GM12873 (cell line): ENCODE measurements around the gene TCAF1.

Experiments used
- TF ChIP-seq, protein P1 (sequence below): IDR thresholded peaks from 2 replicates; pipeline ENCODE4 v1.5.1; 2012; ENCODE audit warnings: low read depth, mild to moderate bottlenecking, moderate library complexity, low read length, control low read depth; ENCODE audit not compliant: insufficient read depth; ENCODE audit errors: missing control alignments

The TCAF1 gene

DNA sequence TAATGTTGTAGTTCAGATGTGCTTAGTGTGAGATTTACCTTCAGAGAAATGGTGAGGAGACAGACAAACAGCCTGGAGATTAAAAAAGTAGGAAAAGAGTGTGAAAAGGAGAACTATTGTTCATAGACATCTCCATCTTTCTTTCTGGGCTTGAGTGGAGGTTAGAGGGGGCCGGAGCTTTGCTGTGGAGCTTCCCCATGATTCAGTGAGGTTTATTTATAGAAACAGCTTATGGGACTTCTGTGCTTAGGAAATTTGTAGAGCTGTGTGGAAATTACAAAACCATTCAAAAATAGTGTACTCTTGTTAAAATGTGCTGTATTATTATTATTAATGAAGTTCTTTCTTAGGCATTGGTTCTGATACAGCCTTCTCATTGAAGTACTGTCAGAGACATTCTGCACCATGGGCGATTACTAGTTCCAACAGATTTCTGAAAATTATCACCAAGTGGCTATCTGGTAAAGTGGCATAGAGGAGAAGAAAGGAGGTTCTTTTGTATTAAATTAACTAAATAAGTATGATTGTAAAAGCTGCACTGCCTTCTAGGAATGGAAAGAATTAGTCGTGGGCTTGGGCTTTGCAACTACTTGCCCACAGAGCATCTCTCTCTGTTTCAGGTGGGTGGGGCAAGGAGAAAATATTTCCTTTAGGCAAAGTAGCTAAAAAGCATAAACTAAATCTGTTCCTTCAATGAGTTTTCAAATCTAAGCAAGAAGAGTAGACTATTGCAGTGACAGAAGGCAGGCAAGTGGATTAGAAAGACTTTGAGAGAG is 8.7 kb upstream of the TCAF1 start:
- TF ChIP-seq, protein P1, sequence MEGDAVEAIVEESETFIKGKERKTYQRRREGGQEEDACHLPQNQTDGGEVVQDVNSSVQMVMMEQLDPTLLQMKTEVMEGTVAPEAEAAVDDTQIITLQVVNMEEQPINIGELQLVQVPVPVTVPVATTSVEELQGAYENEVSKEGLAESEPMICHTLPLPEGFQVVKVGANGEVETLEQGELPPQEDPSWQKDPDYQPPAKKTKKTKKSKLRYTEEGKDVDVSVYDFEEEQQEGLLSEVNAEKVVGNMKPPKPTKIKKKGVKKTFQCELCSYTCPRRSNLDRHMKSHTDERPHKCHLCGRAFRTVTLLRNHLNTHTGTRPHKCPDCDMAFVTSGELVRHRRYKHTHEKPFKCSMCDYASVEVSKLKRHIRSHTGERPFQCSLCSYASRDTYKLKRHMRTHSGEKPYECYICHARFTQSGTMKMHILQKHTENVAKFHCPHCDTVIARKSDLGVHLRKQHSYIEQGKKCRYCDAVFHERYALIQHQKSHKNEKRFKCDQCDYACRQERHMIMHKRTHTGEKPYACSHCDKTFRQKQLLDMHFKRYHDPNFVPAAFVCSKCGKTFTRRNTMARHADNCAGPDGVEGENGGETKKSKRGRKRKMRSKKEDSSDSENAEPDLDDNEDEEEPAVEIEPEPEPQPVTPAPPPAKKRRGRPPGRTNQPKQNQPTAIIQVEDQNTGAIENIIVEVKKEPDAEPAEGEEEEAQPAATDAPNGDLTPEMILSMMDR, result no peak

DNA sequence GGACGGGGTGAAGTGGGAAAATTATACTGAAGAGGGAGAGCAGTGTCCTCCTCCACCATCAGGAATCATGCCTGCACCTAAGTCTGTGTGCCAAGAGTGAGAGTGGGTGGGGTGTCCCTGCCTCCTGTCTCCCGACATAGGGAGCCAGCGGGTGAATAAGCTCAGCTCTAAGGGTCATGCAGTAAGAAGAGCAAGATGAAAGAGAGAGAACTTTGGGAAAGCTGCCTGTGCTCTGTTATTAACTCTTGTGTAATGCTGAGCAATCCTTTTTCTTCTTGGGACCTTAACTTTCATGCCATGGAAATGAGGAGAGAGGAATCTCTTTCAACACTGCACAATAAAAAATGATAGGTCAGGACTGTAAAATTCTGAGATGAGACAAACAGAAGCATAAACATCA is 7.9 kb upstream of the TCAF1 start:
- TF ChIP-seq, protein P1, result no peak

DNA sequence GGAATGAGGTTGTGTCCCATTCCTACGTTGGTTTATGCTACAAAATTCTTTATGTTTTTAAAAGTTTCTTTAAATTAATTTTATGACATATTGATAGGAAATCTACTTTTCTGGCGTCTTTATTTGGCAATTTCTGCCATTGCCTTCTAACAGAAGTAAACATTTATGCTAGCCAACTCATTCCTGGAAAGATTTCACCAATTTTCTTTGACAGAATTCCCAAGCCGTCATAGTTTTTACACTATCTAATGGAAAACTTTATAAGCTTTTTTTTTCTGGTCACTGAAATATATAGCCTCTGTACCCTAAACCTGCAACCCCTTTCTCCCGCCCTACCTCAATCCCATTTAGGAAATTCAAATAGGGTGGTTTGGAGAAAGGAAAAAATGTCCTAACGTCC is 6.1 kb upstream of the TCAF1 start:
- TF ChIP-seq, protein P1, result no peak

DNA sequence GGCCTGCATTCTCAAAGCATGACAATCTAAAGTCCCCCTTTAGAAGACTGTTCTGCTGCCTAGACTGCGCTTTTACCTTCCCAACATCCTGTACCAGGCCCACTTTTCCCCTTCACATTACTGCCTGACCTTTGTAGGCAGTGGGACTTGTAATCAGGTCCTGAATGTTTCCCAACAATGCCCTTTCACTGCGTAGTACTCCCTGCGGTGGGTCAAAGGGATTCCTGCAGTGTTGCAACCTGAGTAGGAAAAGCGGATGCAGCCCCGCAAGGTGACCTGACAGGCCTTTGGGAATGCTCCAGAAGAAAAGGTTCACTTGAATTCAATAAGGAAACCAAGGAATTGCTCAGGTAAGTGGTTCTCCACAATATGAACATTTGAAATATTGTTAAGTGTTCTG is 4.9 kb upstream of the TCAF1 start:
- TF ChIP-seq, protein P1, result no peak

DNA sequence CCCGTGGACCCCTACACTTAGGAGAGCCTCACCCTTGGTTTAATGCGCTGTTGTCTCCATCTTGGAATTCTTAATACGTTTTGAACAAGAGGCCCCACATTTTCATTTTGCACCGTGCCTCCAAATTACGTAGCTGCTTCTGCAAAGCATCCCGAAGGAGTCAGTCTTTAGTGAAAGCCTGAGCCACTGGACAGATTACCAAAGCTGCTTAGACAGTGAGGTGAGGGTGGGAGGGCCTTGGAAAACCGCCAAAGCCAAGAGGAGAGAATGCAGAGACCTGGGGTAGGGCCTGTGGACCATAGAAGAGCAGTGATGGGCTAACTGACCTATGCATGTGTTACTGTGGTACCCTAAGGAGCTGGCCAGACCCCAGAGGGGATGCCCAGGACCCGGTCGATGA is 4.2 kb upstream of the TCAF1 start:
- TF ChIP-seq, protein P1, result no peak

DNA sequence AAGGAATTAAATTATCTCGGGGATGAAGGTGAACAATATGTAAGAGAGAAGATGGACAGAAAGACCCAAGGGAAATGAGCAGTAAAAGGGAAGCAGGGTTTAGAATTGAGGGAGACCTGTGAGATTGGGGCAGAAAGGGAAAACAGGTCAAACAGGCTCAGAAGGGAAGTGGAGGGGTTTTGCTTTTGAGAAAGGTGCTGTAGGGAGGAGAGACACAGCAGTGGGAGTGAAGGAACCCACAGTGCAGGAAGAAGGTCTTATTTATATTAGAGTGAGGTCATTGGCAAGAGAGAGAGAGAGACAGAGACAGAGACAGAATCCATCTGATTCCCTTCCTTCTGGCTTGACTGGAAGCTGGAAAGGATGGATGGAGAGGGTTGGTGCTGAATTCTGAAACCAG is 3.5 kb upstream of the TCAF1 start:
- TF ChIP-seq, protein P1, result no peak

DNA sequence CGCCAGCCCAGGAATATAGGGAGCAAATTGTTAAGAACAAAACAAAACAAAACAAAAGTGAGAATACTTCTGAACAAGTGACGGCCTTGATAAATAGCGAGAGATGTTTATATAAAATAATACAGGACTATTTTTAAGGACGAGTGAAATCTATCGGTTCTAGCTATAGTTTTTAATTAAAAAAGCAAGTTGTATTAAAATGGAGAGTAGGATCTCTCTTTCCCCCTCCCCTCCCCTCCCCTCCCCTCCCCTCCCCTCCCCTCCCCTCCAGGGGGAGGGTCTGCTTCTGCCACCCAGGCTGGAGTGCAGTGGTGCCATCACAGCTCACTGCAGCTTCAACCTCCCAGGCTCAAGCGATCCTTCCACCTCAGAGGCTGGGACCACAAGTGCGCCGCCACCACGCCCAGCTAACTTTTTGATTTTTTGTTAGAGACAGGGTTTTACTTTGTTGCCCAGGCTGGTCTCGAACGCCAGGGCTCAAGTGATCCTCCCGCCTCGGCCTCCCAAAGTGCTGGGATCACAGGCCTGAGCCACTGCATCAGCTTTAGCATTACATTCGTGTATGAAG is 440 bp upstream of the TCAF1 start:
- TF ChIP-seq, protein P1, result no peak
